GM12872 (cell line): ENCODE measurements around the gene ITGA11.

Experiments used
- CTCF ChIP-seq: IDR thresholded peaks from 3 replicates; pipeline ENCODE4 v1.5.1; 2011; ENCODE audit warnings: low read depth, mild to moderate bottlenecking, low read length, moderate library complexity; ENCODE audit not compliant: insufficient read depth

Gene ITGA11

DNA sequence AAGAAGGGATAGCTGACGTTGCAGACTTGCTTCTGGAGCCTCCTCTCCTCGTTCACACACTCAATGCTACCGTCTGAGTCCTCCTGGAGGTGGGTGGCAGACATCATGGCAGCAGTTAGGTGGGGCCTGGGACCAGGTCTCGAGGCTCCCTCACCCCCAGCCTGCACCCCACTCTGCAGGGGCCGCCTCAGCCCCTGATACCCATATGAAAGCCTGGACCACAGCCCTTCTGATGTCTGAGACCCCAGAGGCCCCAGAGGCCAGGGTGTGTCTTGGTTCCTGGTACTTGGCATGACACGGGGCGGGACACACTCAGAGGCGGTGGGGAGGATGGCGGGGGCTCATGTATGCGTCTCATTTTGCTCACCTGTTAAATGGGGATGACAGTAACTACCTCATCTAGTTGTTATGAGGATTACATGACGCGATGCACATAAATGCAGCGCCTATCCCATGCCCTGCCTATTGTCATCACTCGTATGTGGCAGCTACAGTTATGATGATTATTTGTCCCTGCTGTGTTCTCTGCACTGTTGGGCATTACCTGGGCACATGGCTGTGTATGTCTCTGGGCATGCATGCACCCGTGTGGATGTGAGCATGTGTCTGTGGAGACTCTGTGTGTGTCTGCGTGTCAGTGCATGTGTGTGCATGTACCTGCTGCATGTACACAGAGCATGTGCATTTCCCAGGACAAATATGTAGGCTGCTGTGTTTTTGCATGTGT lies 114.5 kb downstream of the ITGA11 start:
- TF ChIP-seq CTCF: no peak

DNA sequence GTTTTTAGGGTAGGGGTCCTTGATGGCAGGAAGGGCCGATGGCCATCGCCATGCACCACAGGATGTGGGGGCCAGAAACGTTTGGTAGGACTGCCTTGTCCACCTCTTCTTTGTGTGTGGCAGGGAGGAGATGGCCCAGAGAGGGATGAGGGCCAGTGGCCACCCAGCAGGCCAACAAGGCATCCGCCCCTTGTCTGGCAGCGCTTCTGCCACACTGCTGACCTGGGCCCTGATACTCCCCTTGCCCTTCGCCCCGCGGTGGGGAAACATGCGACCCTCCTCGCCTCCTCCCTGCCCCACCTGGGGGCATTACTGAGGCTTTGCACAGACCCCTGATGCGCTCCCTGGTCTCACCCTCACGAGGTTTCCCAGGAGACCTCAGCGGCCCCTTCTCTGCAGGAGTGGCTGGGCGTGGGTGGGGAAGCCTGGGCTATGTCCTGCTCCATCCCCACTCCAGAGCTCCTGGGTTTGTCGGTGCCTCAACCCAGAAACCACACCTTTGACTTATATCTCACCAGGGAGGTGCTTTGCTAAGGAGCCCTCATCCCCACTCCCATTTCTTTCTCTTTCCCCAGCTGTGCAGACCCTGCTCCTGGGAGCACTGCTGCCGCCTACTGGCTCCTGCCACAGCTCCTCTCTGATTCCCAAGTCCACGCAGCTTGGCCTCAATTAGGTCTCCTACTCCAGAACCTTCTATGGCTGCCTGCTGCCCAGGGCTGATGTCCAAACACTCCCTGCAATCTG lies 115.7 kb downstream of the ITGA11 start:
- peak; percentile 58 for TF ChIP-seq CTCF

- TF ChIP-seq CTCF: no peak
Observed at GRCh38 chr15:68315495-68316031, 116.4 kb downstream of the ITGA11 start.

GRCh38 chr15:68315035-68315434 lies 116.9 kb downstream of the ITGA11 start:
- no peak for TF ChIP-seq CTCF

DNA sequence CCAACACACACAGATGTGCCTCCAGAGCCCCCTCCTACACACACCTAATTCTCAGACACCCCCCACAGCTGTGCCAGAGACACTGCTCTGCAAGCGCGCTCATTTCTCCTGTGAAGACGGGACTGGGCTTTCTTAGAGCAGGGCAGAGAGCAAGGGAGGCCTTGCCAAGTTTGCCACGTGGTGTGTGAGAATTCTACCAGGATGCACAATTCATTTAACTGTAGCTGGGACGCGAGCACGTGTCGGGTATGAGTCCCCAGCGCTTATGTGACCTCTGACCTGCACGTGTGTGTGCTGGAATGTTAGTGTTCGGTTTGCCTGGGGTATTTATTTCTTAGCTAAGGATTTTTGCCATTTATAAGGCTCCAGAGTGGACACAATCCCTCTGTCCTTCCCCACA lies 117.4 kb downstream of the ITGA11 start:
- no peak for TF ChIP-seq CTCF

GRCh38 chr15:68313501-68314410 lies 118.2 kb downstream of the ITGA11 start:
- no peak for TF ChIP-seq CTCF
